GM19467 (cell line): ENCODE data around the gene MIA2.

Source experiments
- ATAC-seq: cut with Tn5 transposase; IDR thresholded peaks from one replicate; pipeline ENCODE4 v1.9.1; 2021; ENCODE audit warnings: mild to moderate bottlenecking, moderate library complexity; ENCODE audit not compliant: unreplicated experiment

Gene MIA2

DNA sequence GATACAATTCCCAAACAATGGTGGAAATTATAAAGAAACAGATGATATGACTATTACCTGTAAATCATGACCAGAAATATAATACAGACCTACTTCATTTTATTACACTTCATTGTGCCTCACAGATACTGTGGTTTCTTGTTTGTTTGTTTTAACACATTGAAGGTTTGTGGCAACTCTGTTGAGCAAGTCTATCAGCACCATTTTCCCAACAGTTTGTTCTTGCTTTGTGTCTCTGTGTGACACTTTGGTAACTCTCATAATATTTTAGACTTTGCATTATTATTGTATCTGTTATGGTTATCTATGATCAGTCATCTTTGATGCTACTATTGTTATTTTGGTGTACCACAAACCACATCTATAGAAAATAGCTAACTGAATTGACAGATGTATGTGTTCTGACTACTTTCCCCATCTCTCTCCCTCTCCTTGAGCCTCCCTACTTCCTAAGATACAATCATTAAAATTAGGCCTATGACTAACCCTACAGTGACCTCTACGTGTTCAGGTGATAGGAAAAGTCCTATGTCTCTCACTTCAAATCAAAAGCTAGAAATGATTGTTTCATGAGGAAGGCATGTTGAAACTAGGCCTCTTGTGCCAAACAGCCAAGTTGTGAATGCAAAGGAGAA, 149.4 kb downstream of the MIA2 start:
- no peak for ATAC-seq

DNA sequence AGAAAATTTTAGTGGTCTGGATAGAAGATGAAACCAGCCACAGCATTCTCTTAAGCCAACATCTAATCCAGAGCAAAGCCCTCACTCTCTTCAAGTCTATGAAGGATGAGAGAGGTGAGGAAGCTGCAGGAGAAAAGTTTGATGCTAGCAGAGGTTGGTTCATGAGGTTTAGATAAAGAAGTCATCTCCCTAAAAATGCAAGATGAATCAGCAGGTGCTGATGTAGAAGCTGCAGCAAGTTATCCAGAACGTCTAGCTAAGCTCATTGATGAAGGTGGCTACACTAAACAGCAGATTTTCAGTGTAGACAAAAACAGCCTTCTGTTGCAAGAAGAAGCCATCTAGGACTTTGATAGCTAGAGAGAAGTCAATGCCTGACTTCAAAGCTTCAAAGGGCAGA, 150.0 kb downstream of the MIA2 start:
- no peak for ATAC-seq

DNA sequence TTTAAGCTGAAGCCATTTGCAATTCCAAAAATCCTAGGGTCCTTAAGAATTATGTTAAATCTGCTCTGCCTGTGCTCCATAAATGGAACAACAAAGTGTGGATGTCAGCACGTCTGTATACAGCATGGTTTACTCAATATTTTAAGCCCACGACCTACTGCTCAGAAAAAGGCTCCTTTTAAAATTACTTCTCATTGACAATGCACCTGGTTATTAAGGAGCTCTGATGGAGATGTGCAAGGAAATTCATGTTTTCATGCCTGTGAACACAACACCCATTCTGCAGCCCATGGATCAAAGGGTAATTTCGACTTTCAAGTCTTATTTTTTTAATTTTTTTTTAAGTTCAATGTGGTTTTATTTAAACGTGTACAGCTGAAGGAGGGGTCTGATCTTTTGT, 150.5 kb downstream of the MIA2 start:
- ATAC-seq, result no peak

DNA sequence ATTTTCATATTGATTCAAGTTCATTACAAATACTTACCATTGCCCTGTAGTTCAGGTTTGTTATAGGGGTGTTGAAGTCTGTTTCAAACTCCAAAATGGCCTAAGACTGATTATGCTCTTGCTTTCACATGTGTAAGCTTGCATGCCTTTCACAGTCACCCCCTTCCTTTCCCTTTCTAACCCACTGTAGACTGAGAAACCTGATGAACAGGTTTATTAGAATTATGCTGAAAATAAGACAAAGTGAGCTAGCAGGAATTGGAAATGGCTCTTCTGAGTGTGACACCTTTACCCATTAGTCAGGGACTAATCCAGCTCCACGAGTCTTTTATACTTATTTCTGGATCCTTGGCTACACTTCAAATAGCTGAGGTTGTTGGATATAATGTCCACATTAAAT, 159.6 kb downstream of the MIA2 start:
- ATAC-seq, result no peak

DNA sequence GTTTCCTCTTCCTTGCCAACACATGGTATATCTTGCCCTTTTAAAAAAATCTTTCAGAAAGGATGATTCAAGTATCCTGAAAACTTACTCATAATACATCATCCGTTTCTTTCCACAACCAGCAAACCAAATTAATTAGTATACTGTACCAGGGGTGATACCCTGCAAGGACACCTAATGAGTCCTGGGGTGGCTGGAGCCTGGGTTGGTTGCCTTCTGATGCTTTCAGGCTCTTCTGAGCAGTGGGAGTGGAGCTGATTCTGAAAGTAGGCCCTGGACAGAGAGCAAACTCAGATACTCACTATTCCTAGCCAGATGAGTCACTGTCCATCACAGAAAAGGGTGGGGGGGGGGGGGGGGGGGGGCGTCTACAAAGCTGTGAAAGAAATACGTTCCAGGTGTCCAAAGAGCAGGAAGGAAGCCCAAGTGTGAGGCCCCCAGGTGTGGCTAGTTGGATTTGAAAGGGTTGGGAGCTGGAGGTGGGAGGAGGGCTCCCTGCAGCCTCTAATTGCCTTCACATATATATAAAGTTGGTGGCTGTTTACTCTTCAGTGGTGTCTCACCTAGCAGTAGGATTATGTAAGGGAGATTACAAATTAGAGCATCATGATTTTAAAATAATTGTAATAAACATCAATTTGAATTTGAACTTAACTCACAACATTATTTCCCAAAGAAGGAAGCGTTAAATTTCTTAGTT, 162.0 kb downstream of the MIA2 start:
- no peak for ATAC-seq

DNA sequence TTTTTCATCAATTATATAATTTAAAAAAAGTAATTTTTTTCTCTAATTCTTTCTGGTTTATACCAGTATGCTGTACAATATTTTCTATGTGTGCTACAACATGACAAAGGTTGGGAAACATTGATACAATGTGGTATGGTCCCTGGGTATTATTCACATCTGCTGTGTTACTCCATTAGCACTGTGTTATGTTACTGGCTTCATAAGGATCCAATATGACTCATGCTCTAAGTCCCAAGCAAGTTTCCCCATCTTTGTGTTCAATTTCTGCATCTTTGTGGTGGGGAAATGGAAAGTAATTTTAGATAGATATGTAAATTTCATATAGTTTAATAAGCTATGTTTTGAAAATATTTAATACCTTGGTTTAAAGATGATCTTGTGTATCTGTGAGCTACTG, 162.7 kb downstream of the MIA2 start:
- ATAC-seq, result no peak

DNA sequence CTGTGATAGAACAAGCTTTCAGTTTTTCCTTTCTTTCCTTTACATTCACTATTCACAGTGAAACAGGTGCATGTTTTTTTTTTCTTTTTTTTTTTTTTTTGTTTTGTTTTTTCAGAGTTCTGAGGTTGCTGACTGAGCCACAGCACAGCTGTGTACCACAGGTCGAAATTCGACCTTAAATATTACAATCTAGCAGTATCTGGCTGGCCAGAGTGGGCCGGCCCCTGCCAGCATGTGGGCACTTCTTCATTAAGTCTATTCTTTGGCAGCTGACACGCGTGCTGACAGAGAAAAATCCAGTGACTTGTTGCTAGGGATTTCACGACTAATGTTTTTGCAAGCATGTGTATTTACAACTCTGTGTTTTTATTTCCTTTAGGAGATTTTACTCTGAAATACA, 164.7 kb downstream of the MIA2 start:
- no peak for ATAC-seq

DNA sequence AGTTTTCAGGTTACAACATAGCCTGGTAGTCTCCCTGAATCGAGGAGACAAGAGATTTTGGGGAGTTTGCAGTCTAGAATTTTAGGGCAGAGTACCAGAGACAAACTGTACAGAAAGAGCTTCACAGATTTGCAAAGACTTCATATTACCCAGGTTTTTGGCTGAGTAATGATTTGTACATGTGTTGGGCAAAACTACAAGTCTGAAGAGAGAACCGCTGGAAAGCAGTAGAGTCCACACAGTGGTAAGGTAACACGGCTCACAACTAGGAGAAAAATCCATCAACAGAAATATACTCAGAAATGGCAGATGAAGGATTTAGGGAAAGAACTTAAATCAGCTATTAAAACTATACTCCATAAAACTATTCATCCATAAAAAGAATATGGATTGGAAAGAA, 172.8 kb downstream of the MIA2 start:
- ATAC-seq, result no peak

DNA sequence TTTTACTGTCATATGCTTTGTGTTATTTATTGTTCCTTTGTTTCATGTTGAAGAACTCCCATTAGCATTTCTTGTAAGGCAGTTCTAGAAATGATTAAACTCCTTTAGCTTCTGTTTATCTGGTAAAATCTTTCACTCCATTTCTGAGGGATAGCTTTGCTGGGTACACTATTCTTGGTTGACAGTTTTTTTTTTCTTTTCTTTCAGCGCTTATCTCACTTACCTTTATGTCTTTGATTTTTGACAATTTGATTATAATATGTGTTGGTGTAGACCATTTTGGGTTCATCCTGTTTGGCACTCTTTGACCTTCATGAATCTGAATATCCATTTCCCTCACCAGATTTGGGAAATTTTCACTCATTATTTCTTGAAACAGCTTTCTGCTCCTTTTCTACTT, 182.4 kb downstream of the MIA2 start:
- no peak for ATAC-seq

DNA sequence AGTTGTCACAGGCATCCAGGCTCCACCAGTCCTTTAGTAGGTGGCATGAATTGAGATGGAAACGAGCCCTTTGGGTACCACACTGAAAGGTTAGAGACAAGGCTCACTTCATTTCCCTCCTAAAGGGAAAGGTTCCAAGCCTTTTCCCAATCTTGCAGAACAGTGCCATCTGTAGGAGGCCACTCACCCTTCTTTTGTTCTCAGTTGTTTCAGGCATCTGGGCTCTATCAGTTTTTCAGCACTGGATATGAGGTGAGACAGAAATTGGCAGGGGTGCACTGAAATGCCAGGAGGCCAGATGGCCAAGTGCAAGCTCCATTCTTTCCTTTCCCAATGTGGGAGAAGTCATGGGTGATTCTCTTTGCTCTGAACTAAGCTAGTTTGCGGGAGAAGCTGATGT, 183.3 kb downstream of the MIA2 start:
- no peak for ATAC-seq

DNA sequence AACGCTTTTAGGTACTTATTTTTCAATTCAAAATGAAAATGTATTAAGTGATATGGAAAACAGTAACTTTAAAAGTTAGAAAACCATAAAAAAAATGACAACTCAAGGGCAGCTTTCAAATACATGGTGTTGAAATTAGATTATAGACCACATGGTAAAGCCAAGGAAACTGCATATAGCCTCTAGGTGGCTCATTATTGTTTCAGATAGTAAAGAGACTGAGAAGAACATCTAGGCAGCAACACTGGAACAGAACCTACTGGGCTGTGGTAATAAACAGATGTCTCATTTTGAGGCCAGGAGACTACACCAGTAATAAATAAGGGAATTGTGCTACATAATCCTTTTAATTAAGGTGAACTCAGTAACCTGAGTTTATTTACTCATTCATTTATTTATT, 185.6 kb downstream of the MIA2 start:
- no peak for ATAC-seq

DNA sequence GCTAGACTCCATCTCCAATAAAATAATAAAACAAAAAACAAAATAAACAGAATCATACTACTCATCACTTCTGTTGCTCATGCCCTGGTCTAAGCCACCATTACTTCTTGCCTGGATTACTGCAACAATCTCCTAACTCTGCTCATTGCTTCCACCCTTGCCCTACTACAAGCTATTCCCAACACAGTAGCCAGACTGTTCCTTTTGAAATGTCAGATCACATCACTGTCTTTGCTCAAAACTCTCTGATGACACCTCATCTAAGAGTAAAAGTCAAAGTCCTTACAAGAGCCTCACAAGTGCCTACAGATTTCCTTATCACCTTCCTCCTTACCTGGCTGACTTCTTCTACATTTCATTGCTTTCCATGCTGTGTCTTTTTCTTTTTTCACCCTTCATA, 188.5 kb downstream of the MIA2 start:
- no peak for ATAC-seq

DNA sequence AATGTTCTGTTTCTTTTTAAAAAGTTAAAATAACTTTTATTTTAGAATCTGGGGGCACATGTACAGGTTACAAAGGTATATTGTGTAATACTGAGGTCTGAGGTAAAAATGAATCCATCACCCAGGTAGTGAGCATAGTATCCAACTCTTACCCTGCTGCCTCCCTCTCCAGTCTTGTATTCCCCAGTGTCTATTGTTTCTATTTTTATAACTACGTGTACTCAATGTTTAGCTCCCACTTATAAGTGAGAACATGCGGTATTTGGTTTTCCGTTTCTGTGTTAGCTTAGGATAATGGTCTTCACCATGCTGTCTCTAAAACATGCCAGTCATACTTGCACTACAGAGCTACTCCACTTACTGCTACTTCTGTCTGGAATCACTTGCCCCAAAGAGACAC, 190.1 kb downstream of the MIA2 start:
- no peak for ATAC-seq

DNA sequence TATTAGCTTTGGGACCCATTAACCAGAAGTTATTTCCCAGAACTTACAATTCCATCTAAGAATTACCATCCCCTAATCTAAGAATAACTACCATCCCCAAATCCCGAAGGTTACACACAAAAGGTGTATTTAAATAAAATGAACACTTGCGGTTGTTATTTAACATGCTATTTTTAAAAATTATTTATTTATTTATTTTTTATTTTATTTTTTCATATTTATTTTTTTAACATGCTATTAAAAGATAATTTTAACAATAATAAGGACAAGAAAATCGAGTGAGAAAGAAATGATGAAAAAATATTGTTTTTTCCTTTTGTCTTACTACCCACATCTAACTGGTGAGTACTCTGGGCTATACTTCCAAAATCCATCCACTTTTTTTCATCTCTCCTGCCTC, 192.2 kb downstream of the MIA2 start:
- no peak for ATAC-seq

DNA sequence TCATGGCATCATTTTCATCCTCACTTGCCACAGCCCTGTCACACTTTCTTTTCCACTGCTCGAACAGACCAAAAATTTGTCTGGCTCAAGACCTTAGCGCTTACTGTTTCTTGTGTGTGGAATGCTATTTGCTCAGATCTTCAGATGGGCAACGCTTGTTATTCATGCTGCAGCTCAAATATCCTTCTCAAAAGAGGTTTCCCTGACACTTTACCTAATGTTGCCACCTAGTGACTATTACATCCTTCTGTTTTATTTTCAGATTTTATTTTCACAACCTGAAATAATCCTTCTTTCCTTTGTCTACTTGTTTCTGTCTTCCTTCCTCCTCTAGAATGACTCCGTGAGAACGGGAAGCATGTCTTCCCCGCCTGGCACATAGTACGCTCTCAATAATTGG, 192.9 kb downstream of the MIA2 start:
- no peak for ATAC-seq

DNA sequence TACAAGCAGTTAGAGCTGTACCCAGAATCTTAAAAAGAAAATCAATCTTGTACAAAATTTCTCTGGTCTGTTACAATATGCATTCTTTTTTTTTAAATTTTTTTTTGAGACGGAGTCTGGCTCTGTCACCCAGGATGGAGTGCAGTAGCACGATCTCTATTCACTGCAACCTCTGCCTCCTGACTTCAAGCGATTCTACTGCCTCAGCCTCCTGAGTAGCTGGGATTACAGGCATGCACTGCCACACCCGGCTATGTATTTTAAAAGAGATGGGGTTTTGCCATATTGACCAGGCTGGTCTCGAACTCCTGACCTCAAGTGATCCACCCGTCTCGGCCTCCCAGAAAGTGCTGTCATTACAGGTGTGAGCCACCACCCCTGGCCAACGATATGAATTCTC, 194.4 kb downstream of the MIA2 start:
- ATAC-seq, result no peak

DNA sequence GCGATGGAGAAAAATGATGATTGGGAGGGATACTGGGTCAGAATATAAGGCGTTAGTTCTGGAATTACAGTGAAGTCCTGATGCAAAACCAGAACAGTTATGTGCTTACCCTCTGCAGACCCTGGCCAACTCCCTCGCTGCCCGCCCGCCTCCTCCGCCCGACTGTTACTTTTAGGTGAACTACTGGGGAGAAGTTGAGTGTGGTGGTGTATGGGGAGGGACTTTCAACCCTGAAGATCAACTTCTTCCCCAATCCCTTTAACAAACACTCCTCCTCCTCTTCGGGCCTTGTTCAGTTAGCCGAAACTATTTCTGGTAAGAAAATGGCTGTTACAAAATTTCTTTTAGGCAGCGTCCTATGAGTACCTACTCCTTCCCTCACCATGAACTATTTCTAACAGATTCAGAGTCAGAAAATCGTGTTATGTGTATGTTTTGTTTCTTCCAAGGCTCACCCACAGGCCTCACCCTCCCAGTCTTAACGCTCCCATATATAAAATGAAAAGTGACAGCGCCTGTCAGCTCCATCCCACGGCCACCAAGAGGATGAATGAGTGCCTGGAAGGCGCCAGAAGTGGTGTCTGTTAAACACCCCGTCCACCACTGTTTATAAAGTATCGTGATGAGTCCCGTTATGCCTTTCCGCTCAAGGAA, 197.2 kb downstream of the MIA2 start:
- no peak for ATAC-seq

DNA sequence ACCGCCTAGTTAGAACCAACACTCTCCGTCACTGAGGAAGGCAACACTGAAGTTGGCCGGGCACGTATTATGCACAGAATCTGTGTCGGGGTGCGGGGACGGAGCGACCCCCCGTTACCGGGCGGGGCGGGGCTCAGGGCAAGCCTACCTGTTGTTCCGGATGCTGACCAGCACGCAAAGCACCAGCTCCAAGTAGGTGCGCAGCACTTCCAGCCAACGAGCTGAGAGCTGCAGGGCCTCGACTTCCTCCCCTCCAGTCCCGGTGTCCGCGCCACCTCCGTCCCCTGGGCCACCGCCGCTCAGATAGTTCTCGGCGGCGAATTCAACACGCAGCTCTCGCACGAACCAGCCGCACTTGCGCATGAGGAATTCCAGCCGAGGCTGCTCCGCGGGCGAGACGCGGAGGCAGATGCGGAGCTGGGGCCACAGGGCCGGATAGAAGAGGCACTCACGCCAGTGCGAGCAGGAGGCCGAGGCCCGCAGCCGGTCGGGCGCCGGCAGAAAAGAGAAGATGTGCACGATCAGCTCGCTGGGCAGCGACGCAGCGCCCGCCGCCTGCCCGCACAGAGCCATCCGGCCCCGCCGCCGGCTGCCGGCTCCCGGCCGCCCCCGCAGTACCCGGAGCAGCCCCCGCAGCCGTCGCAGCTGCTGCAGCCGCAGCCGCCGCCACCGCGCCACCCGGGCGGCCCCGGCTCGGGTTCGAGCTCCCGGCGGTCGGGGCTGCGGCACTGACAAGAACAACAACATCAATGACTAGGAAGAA, 197.9 kb downstream of the MIA2 start:
- ATAC-seq, result peak; percentile 17

DNA sequence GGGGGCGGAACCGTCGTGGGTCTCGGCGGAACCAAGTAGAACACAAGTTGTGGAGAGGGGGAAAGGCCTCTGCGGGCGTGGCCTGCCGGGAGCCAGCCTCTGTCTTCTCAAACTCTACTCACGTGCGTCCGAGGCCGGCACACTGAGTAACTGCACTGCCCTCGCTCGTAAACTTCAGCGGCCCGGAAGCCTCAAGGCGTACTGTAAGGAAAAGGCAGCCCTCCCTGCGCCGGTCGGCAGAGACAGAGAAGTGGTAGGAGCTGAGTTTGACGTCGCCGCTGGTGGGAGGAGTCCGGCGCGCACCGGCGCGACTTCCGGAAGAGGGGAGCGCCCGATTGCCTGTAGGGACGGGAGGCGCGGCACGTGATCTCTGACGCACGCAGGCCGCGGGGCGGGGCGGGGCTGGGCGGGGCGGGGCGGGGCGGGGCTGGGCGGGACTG, 198.5 kb downstream of the MIA2 start, which contains the start of gene FBXO33:
Gene FBXO33, minus strand, starts transcription at position 255 of the 440 bp plus-strand sequence. CDS start 271 bp downstream, outside the sequence.
- peak; percentile 81 for ATAC-seq

DNA sequence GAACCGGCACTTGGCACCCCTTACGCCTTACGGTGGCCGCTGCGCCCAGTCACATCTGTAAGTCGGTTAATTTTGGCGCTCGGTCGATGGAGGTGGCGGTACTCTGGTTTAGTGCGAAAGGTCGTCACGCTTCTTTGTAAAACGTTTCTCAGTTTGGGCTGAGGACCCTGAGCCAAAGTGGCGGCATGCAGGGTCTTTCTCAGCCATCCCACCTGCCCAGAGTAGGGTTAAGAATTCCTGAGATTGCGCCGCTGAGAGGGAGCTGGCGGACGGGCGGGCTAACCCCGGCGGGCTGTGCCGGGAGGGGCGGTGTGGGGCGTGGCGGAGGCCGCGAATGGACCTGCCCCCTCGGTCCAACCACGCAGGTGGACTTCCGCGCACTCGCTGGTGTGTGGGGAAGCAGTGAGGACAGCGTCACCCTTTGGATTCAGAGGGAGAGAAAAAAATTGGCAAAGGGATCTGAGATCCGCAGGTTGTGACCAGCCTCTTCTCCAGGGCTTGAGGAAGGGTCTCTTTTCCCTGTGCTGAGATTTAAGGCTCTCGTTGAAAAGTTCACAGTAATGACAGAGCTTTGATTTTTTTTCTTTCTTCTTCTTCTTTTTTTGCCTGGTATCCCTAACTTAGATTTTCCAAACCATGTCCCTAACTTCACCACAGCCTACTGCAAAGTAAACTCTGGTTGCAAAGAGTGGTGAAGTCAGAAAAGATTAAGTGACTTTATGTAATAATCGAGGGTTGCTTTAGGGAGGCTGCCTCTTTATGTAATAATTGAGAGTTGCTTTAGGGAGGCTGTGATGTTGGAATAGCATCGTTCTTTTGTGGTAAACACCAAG, 199.1 kb downstream of the MIA2 start:
- peak; percentile 58 for ATAC-seq

DNA sequence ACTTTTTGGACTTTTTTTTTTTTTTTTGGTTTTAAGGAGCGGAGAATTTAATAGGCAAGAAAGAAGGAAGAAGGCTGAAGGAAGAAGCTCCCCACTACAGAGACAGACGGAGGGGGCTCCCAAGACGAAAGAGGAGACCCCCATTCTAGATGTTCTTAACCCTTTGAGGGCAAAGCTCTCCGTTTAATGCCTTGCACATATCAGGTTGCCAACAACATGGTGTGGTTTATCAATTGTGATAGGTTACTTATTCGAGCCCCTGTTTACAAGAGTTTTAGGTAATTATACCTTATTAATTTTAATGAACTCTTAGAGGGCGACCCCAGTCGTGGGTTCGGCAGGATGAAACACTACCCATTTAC, 199.7 kb downstream of the MIA2 start:
- ATAC-seq, result no peak
